PC-3 (cell line): ENCODE data around the gene MRC2.

Source experiments
- CTCF ChIP-seq: fragments of 300-600 bp; sonication (generic); conservative IDR thresholded peaks from 2 replicates; pipeline ENCODE4 v1.5.1; 2017; ENCODE audit warnings: antibody characterized with exemption, low read depth, mild to moderate bottlenecking, low read length
- EZH2 ChIP-seq: fragments of 300-600 bp; sonication (generic); IDR thresholded peaks from one replicate; pipeline ENCODE4 v1.6.1; 2017; ENCODE audit warnings: antibody characterized with exemption, mild to moderate bottlenecking, low read length; ENCODE audit not compliant: unreplicated experiment
- EZH2phosphoT487 ChIP-seq: fragments of 300-600 bp; sonication (generic); IDR thresholded peaks from 2 replicates; pipeline ENCODE4 v1.6.1; 2018; ENCODE audit warnings: mild to moderate bottlenecking, antibody characterized with exemption, low read length, borderline replicate concordance

- TF ChIP-seq CTCF (no peak), EZH2phosphoT487 (no peak), EZH2 (no peak)
These were observed 48.5 kb upstream of the MRC2 start for GRCh38 chr17:62578757-62579487.
